Activated CD4-positive, alpha-beta T cell treated with anti-CD3 and anti-CD28 coated beads, Interleukin-2, amount 50 U/mL, for 16 hours (primary cell): ENCODE data around the gene WNK2.

Source experiments
- DNase-seq: peaks from one replicate; pipeline ENCODE4 v3.0.0-alpha.2; 2020

The WNK2 gene

DNA sequence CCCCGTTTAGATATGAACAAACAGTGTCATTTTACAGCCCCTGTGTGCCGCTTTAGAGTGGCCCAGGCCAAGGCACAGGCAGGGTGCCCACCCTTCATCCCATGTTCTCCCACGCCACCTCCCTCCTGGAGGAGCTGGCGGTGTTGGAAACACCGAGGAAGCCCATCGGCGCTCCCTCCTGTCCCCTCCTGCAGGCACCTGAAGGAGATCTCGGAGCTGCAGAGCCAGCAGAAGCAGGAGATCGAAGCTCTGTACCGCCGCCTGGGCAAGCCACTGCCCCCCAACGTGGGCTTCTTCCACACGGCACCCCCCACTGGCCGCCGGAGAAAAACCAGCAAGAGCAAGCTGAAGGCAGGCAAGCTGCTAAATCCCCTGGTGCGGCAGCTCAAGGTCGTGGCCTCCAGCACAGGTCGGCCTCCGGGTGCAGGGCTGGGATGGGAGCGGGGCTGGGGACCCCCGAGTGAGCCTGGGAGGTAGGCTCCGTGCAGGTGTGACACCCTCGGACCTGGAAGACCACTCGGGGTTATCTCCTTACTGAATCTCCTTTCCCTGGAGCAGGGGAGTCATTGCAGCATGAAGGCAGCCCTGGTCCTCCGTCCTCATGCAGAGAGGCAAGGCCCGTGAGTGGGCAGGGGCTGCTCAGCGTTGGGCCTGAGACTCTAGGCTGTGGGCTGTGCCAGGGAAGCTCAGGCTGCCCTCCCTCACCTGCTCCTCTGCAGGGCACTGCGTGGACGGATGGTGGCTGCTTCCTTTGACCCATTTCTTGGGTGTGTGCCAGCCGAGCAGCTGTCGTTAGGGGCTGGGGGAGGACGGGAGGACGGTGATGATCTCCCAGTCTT is 113.9 kb downstream of the WNK2 start:
- no peak for DNase-seq

GRCh38 chr9:93298498-93299417 is 114.8 kb downstream of the WNK2 start:
- no peak for DNase-seq

DNA sequence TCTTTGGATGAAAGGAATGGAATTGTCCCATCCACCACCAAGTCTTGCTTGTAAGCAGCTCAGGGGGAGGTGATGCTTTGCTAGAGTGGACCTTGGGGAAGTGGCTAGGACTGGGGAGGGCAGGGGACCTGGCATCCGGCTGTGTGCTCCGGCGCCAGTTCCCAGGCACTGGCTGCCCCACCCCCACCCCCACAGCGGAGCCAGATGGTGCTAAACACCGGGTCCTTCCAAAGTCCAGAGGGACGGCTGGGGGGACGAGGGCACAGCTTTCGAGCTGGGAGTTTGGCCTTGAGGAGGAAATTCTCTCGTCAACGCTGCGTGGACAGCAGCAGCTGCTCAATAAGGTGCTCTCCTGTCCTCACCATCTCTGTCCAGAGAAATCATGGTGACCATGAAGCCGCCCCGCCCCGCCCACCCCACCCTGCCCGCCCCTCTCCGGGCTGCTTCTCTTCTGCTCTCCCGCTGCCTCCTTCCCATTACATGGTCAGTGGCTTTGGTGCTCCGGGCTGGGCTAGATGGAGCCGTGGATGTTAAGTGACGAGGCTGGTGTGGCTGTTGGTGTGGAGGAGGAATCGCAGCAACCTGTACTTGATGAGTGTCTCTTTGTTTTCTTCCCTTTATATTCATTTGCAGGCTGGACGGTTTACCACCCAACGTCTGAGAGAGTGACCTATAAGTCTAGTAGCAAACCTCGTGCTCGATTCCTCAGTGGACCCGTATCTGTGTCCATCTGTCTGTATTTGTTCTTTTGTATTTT is 115.7 kb downstream of the WNK2 start:
- DNase-seq = no peak

DNA sequence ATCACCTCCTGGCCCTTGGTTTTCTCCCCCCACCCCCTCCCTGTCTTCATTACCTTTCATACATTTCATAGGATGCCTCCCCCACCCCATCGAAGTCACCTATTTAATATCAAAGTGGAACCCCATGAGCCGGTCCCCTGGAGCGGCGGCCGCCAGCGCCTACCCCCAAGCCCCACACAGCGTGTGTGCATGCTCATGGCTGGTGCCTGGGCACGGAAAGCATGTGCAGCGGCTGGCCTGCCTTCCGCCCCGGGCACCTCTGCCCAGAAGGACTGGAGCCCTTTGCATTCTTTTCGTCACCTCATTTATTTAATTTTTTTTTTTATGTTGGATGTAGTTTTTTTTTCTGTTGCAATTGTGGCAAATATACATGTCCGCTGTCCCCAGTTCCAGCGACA is 116.2 kb downstream of the WNK2 start:
- DNase-seq = no peak

DNA sequence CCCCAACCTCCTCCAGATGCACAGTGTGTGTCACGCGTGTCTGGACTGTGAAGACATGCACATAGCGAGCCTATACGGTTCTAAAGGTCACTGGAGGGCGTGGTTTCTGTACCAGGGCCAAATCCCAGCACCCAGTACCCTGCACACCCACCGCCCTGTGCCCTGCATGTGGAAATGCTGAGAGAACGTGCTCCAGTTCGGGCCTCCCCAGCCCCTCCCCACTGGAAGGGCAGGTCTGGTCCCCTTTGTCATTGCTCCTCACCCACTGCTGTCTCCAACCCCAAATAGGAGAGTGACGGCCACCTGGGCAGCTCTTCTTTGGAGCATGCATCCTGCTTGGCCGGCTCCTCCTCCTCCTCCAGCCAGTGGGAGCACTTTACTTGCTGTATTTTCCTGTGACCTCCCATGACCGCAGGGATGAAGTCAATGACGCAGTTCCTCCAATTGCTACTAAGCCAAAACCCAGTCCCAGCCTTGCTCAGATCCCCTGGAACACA is 116.7 kb downstream of the WNK2 start:
- DNase-seq = no peak

DNA sequence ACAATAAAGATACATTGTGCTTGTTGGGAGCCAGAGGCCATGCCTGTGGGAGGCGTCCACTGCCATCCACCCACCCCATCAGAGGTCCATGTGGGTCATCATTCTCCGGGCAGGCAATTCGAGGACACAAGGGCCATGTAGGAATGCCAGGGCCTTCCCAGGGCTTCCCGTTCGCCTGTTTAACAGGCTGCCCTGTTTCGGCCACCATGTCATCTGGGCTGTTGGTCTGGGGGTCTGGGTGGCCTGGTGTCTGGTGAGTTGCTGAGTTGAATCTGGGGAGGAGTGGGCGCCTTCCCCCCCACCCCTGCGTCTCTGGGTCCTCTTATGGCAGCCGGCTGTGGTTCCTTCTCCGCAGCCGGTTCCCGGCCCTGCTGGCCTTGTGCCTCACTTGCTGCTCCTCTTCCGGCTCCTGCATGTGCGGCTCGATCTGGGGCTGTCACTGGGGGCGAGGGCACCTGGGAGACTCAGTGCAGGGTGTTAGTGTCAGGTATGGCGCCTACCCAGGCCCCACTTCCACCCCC is 117.4 kb downstream of the WNK2 start:
- no peak for DNase-seq

GRCh38 chr9:93301911-93302541 is 118.1 kb downstream of the WNK2 start:
- no peak for DNase-seq

DNA sequence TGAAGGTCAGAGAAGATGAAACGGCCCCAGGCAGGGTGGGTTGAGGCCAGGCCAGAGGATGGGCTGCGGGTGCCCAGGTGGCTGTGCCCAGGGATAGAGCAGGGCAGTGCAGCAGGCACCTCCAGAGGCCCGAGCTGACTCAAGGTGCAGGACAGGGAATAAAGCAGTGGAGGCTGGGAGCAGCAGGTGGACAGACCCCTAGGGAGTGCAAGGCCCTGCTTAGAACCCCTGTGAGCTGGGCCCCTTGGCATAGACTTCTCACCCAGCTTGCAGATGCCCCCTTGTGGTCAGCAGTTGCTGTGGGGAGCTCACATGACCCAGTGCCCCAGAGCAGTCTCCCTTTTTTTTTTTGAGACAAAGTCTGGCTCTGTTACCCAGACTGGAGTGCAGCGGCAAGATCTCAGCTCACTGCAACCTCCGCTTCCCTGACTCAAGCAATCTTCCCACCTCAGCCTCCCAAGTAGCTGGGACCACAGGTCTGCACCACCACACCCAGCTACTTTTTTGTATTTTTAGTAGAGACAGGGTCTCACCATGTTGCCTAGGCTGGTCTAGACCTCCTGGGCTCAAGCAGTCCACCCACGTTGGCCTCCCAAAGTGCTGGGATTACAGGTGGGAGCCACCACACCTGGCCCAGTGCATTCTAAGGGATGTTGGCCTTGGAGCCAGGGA is 118.8 kb downstream of the WNK2 start:
- DNase-seq = peak; percentile 56

DNA sequence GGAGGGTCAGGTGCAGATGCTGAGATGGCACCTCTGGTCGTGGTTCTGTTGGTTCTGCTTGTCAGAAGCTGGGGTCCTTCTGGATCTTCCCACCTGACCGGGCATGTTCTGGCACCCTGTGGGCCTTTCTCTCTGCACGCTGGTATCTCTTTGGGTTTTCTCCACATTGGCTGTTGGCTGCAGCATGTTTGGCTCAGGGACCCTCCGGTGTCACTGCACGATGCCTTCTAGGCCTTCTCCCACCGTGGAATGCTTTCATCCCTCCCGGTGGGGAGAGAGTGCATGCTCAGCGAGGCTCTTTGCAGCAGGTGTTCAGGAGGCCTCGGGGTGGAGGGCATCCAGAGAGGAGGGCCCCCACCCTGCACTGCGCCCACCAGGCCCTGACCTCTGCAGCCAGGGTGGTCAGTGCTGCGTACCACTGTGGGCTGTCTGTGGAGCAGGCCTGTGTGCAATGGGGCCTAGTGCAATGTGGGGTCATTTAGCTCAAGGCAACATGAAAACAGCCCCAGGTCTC is 119.4 kb downstream of the WNK2 start:
- DNase-seq = no peak

- no peak for DNase-seq
Observed at GRCh38 chr9:93303806-93304573, 120.1 kb downstream of the WNK2 start.

- peak; percentile 8 for DNase-seq
Observed at GRCh38 chr9:93304574-93305496, 120.9 kb downstream of the WNK2 start.

GRCh38 chr9:93305497-93306020 is 121.6 kb downstream of the WNK2 start:
- no peak for DNase-seq

- no peak for DNase-seq
Observed at GRCh38 chr9:93306081-93306480, 122.1 kb downstream of the WNK2 start.

DNA sequence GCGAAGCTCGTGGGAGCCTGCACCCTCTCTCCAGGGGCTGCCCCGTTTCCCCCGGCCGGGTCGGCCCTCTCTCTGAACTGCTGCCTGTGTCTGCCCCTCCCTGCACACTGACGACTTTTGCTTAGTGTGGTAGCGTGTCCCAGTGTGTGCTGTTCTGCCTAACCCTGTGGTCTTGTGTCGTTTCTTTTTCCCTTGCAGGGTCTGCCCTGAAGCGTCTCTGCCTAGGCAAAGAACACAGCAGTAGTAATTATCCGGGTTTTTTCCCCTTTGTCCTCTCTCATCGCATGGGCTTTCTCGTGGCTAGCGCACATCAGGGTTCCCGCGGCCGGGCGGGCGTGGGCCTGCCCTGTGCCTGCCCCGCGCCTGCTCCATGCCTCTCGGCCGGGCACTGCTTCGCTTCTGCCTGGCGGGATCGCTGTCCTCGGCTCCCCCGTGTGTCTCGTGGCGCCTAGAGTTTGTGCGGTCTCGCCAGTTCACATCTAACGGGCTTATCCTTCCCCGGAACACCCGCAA is 122.7 kb downstream of the WNK2 start:
- DNase-seq = no peak

- no peak for DNase-seq
Observed at GRCh38 chr9:93307468-93308157, 123.7 kb downstream of the WNK2 start.

DNA sequence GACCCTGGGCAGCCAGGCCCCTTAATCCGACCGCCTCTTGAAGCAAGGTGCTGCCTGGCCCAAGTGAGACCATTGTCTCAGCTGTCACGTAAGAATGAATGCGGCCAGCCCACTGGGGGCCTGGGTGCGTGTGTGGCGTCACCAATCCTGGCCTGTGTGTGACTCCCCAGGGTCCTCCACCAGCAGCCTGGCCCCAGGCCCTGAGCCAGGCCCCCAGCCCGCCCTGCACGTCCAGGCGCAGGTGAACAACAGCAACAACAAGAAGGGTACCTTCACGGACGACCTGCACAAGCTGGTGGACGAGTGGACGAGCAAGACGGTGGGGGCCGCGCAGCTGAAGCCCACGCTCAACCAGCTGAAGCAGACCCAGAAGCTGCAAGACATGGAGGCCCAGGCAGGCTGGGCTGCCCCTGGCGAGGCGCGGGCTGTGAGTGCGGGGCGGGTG is 124.2 kb downstream of the WNK2 start:
- DNase-seq = no peak

- no peak for DNase-seq
Observed at GRCh38 chr9:93308676-93309075, 124.7 kb downstream of the WNK2 start.

GRCh38 chr9:93309889-93310425 is 126.0 kb downstream of the WNK2 start:
- DNase-seq = no peak
